Measurements from ENCODE around the gene AMZ1. TPM values are rescaled to one million over a fixed set of nuclear protein-coding genes. Genes with fewer than 3 reads are reported as not detected.
"Not testable (repeated sequence)": the region's sequence is repeated elsewhere in the genome, so short reads cannot be mapped to it uniquely, and the experiment has no call there.

AMZ1 gene
- total and polyA plus RNA-seq, 10 donors, result 0.20 to 3.4 (median 1.6) TPM

- intact Hi-C loops (cut with DNase I; ENCODE audit: low total_unique reads), result no loop called here
- no peak for TF ChIP-seq CTCF (IDR thresholded peaks at IDR 0.05 in 8 of 11, conservative IDR thresholded peaks at IDR 0.05 in 3 of 11)
- no peak for TF ChIP-seq POLR2AphosphoS5 (IDR thresholded peaks at IDR 0.05)
- no peak for TF ChIP-seq POLR2A (IDR thresholded peaks at IDR 0.05)
- Histone ChIP-seq H3K9me3 (no peaks in the 10 kb centered on the region), H3K4me1 (peaks cover 0 to 21% (median 13%) of the 10 kb centered on the region in 6 donors), H3K27ac (no peak overlapping the region), H3K27me3 (replicated peaks in 1 of 7) (peaks cover 0 to 20% (median 0%) of the 10 kb centered on the region in 7 donors), H3K36me3 (no peaks in the 10 kb centered on the region), H3K4me3 (no peak overlapping the region)
- WGBS, 5 donors, result 79 to 88% (median 80%) methylated on average over 13 of the region's 13 CpGs
- DNase-seq, result no peak
Measured at GRCh38 chr7:2670171-2670570, 17.8 kb upstream of the AMZ1 start.

GRCh38 chr7:2670720-2671391 is 17.1 kb upstream of the AMZ1 start:
- peak; percentile 93 for DNase-seq
- TF ChIP-seq POLR2A (IDR thresholded peaks at IDR 0.05) (no peak), POLR2AphosphoS5 (IDR thresholded peaks at IDR 0.05) (peak in 2 of 3 donors; percentile 32 to 65), CTCF (IDR thresholded peaks at IDR 0.05 in 8 of 11, conservative IDR thresholded peaks at IDR 0.05 in 3 of 11) (peak; percentile 66 to 91 (median 86))
- Histone ChIP-seq H3K9me3 (peaks cover 0 to 4% (median 0%) of the 10 kb centered on the region in 8 donors), H3K27me3 (replicated peaks in 1 of 7) (peaks cover 0 to 20% (median 0%) of the 10 kb centered on the region in 7 donors), H3K27ac (no peak overlapping the region), H3K36me3 (no peaks in the 10 kb centered on the region), H3K4me1 (peaks cover 0 to 15% (median 10%) of the 10 kb centered on the region in 6 donors), H3K4me3 (peak overlapping the region in 1 of 8 donors; percentile 15)
- intact Hi-C loops (cut with DNase I; ENCODE audit: low total_unique reads), result no loop called here
- 17 to 23% (median 19%) methylated on average over 20 to 25 of the region's 25 CpGs for WGBS, 5 donors

GRCh38 chr7:2673214-2673613 is 14.8 kb upstream of the AMZ1 start:
- H3K4me3 ChIP-seq; H3K27ac ChIP-seq; DNase-seq; H3K9me3 ChIP-seq; intact Hi-C loops (cut with DNase I; ENCODE audit: low total_unique reads); H3K36me3 ChIP-seq: not testable (repeated sequence)
- H3K4me1 ChIP-seq, result peaks cover 0 to 12% (median 7%) of the 10 kb centered on the region in 6 donors
- peaks cover 0 to 20% (median 0%) of the 10 kb centered on the region in 7 donors for H3K27me3 ChIP-seq (replicated peaks in 1 of 7)
- WGBS, 5 donors, result 78 to 94% (median 88%) methylated on average over 5 to 6 of the region's 6 CpGs

- no peak for DNase-seq
- Histone ChIP-seq H3K4me3 (no peak overlapping the region), H3K9me3 (peaks cover 0 to 4% (median 0%) of the 10 kb centered on the region in 8 donors), H3K27me3 (replicated peaks in 1 of 7) (peaks cover 0 to 21% (median 0%) of the 10 kb centered on the region in 7 donors), H3K36me3 (no peaks in the 10 kb centered on the region), H3K4me1 (peaks cover 0 to 12% (median 7%) of the 10 kb centered on the region in 6 donors), H3K27ac (no peak overlapping the region)
- intact Hi-C loops (cut with DNase I; ENCODE audit: low total_unique reads), result no loop called here
- TF ChIP-seq POLR2A (IDR thresholded peaks at IDR 0.05), result no peak
- no peak for TF ChIP-seq CTCF (IDR thresholded peaks at IDR 0.05 in 8 of 11, conservative IDR thresholded peaks at IDR 0.05 in 3 of 11)
- TF ChIP-seq POLR2AphosphoS5 (IDR thresholded peaks at IDR 0.05), result no peak
Measured at GRCh38 chr7:2673934-2674333, 14.1 kb upstream of the AMZ1 start.

All from spleen (tissue), 11 donors.